Fibroblast of lung (primary cell): Measurements from ENCODE around the gene FBXO9. TPM values are rescaled to one million over a fixed set of nuclear protein-coding genes. Genes with fewer than 3 reads are reported as not detected.

ENCODE experiments used
- DNase-seq, 2 donors: peaks; one replicate each; pipeline versions ENCODE4 v3.0.0 to v3.0.0-alpha.2; 2010; ENCODE audit warnings: low read depth in 2 of 2
- H2AFZ ChIP-seq: 2 replicates; pipeline ENCODE4 v1.5.1; 2012; ENCODE audit warnings: low read length, control low read depth, inconsistent platforms
- H3K27ac ChIP-seq: 2 replicates; pipeline ENCODE4 v1.5.1; 2011; ENCODE audit warnings: low read length, control low read depth; ENCODE audit not compliant: insufficient read depth
- H3K27me3 ChIP-seq: 2 replicates; pipeline ENCODE4 v1.5.1; 2011; ENCODE audit warnings: mild to moderate bottlenecking, low read length; ENCODE audit not compliant: control insufficient read depth, insufficient read depth
- H3K36me3 ChIP-seq: 2 replicates; pipeline ENCODE4 v1.5.1; 2011; ENCODE audit warnings: low read length; ENCODE audit not compliant: control insufficient read depth, insufficient read depth
- H3K4me1 ChIP-seq: 2 replicates; pipeline ENCODE4 v1.5.1; 2011; ENCODE audit warnings: low read length; ENCODE audit not compliant: control insufficient read depth, insufficient read depth; ENCODE audit errors: extremely low read depth
- H3K4me2 ChIP-seq: 2 replicates; pipeline ENCODE4 v1.5.1; 2011; ENCODE audit warnings: low read length, control low read depth; ENCODE audit not compliant: insufficient read depth; ENCODE audit errors: extremely low read depth
- H3K4me3 ChIP-seq, 4 experiments: fragments of 200-600 bp in 1 of 4; sonication (generic) in 1 of 4; replicated peaks in 1 of 4; 2 replicates each; pipeline ENCODE4 v1.5.1; 2011 to 2016; ENCODE audit warnings: low read length in 4 of 4, low read depth in 3 of 4, mild to moderate bottlenecking in 3 of 4, control low read depth in 2 of 4, inconsistent platforms in 1 of 4, mixed read lengths in 1 of 4; ENCODE audit not compliant: insufficient read depth in 1 of 4; ENCODE audit errors: control extremely low read depth in 1 of 4
- H3K79me2 ChIP-seq: 2 replicates; pipeline ENCODE4 v1.5.1; 2012; ENCODE audit warnings: mild to moderate bottlenecking, low read length, inconsistent platforms; ENCODE audit not compliant: control insufficient read depth, insufficient read depth
- H3K9ac ChIP-seq: 2 replicates; pipeline ENCODE4 v1.5.1; 2011; ENCODE audit warnings: mild to moderate bottlenecking, low read length, control low read depth; ENCODE audit not compliant: insufficient read depth
- H3K9me3 ChIP-seq: 2 replicates; pipeline ENCODE4 v1.5.1; 2012; ENCODE audit warnings: low read depth, low read length; ENCODE audit not compliant: control insufficient read depth, insufficient read depth
- H4K20me1 ChIP-seq: 2 replicates; pipeline ENCODE4 v1.5.1; 2011; ENCODE audit warnings: low read length; ENCODE audit not compliant: control insufficient read depth, insufficient read depth; ENCODE audit errors: extremely low read depth
- CTCF ChIP-seq, 2 donors: IDR thresholded peaks in 1 of 2; conservative IDR thresholded peaks in 1 of 2; 1 replicate in 1 of 2; 2 replicates in 1 of 2; pipeline ENCODE4 v1.5.1; 2011 to 2012; ENCODE audit warnings: low read length in 2 of 2, control low read depth in 1 of 2, inconsistent platforms in 1 of 2, low read depth in 1 of 2, mild to moderate bottlenecking in 1 of 2
- EZH2 ChIP-seq: IDR thresholded peaks from 2 replicates; pipeline ENCODE4 v1.5.1; 2012; ENCODE audit warnings: low read length, control low read depth, mild to moderate bottlenecking; ENCODE audit errors: missing control alignments
- polyA plus RNA-seq, 2 donors: library from polyadenylated mRNA; depleted of rRNA in 1 of 2; stranded (reverse) in 1 of 2; unstranded in 1 of 2; fragments of >200 nt; gene quantifications; 2 replicates each; pipeline ENCODE4 v1.2.1, GENCODE V29; 2011 to 2012; ENCODE audit warnings: missing spikeins in 1 of 2
- total RNA-seq: library from RNA; depleted of rRNA; stranded (reverse); fragments of >200 nt; gene quantifications from 2 replicates; pipeline ENCODE4 v1.2.1, GENCODE V29; 2014

FBXO9 gene
- total and polyA plus RNA-seq, 2 donors (not counting 1 experiment from before 2014, with no cell fraction given) = 44.8 to 65.2 TPM

- DNase-seq = no peak
- no peak for TF ChIP-seq EZH2
- TF ChIP-seq CTCF (conservative IDR thresholded peaks at IDR 0.05 in 1 of 2, IDR thresholded peaks at IDR 0.05 in 1 of 2; ENCODE audit: low read depth in 1 of 2, low read length in 2 of 2) = no peak
- no peaks in the 10 kb centered on the region for H3K4me1 ChIP-seq
- H3K4me2 ChIP-seq = no peak overlapping the region
- no peak overlapping the region for H2AFZ ChIP-seq
- no peak overlapping the region for H3K4me3 ChIP-seq
- H3K79me2 ChIP-seq = no peaks in the 10 kb centered on the region
- H3K9me3 ChIP-seq = no peaks in the 10 kb centered on the region
- no peak overlapping the region for H3K9ac ChIP-seq
- no peaks in the 10 kb centered on the region for H3K36me3 ChIP-seq
- H3K27me3 ChIP-seq = no peaks in the 10 kb centered on the region
- no peak overlapping the region for H3K27ac ChIP-seq
- H4K20me1 ChIP-seq = no peaks in the 10 kb centered on the region
Measured at GRCh38 chr6:53136000-53136609, 70.9 kb downstream of the FBXO9 start.

- Histone ChIP-seq H3K4me2 (no peak overlapping the region), H3K4me3 (no peak overlapping the region), H3K27ac (no peak overlapping the region), H3K27me3 (no peaks in the 10 kb centered on the region), H4K20me1 (no peaks in the 10 kb centered on the region), H3K79me2 (no peaks in the 10 kb centered on the region), H3K9me3 (no peaks in the 10 kb centered on the region), H2AFZ (no peak overlapping the region), H3K4me1 (no peaks in the 10 kb centered on the region), H3K9ac (no peak overlapping the region), H3K36me3 (no peaks in the 10 kb centered on the region)
- TF ChIP-seq EZH2 (no peak), CTCF (conservative IDR thresholded peaks at IDR 0.05 in 1 of 2, IDR thresholded peaks at IDR 0.05 in 1 of 2; ENCODE audit: low read depth in 1 of 2, low read length in 2 of 2) (no peak)
- no peak for DNase-seq
Measured at GRCh38 chr6:53139841-53140413, 74.7 kb downstream of the FBXO9 start.

- no peaks in the 10 kb centered on the region for H3K36me3 ChIP-seq
- H3K79me2 ChIP-seq = no peaks in the 10 kb centered on the region
- no peaks in the 10 kb centered on the region for H4K20me1 ChIP-seq
- H3K9me3 ChIP-seq = no peaks in the 10 kb centered on the region
- TF ChIP-seq CTCF (conservative IDR thresholded peaks at IDR 0.05 in 1 of 2, IDR thresholded peaks at IDR 0.05 in 1 of 2; ENCODE audit: low read depth in 1 of 2, low read length in 2 of 2) (no peak), EZH2 (no peak)
- H3K4me2 ChIP-seq = no peak overlapping the region
- H3K9ac ChIP-seq = no peak overlapping the region
- no peak for DNase-seq
- H3K4me3 ChIP-seq = no peak overlapping the region
- no peak overlapping the region for H3K27ac ChIP-seq
- H3K27me3 ChIP-seq = no peaks in the 10 kb centered on the region
- H3K4me1 ChIP-seq = no peaks in the 10 kb centered on the region
- H2AFZ ChIP-seq = no peak overlapping the region
Measured at GRCh38 chr6:53142810-53143209, 77.6 kb downstream of the FBXO9 start.
